ENCODE measurements around the gene GARIN3. TPM values are rescaled to one million over a fixed set of nuclear protein-coding genes. Genes with fewer than 3 reads are reported as not detected.
"Not testable (repeated sequence)": the region's sequence is repeated elsewhere in the genome, so short reads cannot be mapped to it uniquely, and the experiment has no call there.

The GARIN3 gene
- total RNA-seq, 1 donor from 2014 or later: not detected

- intact Hi-C loops (cut with DNase I): no loop called here
- ATAC-seq (no peak), DNase-seq (ENCODE audit: low spot score) (no peak)
Measured at GRCh38 chr5:157187046-157187754, 21.1 kb upstream of the GARIN3 start.

- intact Hi-C loops (cut with DNase I): no loop called here
- DNase-seq (ENCODE audit: low spot score) (no peak), ATAC-seq (no peak)
Measured at GRCh38 chr5:157186309-157187045, 20.4 kb upstream of the GARIN3 start.

DNA sequence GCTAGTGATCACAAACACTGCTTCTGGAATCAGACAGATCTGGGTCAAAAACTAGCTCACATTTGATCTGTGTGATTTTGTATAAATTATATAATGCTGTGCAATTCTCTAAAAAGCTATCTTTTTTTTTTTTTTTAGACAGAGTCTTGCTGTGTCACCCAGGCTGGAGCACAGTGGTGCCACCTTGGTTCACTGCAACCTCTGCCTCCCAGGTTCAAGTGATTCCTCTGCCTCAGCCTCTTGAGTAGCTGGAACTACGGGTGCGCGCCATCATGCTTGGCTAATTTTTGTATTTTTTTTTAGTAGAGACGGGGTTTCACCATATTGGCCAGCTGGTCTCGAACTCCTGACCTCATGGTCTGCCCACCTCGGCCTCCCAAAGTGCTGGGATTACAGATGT is 19.1 kb upstream of the GARIN3 start:
- intact Hi-C loops (cut with DNase I); DNase-seq (ENCODE audit: low spot score); ATAC-seq: not testable (repeated sequence)

- intact Hi-C loops (cut with DNase I): no loop called here
- no peak for ATAC-seq
- no peak for DNase-seq (ENCODE audit: low spot score)
Measured at GRCh38 chr5:157184117-157184670, 18.1 kb upstream of the GARIN3 start.

DNA sequence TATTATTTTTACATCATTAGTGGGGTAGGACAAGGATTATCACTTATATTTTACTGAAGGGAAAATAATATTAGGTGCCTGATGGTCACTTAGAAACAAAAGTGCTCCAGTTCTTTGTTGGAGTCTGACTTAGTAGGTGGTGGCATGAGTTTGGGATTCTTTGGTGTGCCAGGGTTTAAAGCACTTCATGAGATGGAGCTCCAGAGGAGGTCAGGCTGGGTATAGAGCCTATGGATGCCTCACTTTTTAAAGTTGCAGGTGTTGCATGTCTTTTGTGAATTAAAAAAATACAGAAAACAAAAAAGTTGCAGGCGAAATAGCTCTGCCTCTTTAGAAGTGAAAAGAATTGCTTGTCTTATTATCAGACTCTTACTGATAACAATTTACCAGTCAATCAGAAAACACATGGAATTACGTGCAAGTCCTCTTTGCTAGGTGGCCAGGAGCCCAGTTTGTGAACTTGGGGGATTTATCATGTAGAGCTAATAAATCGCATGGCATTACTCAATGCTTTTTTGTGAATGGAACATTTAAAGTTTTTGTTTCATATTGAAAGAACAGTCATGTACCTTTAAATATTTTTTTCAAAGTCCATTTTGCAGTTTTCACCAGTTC is 16.2 kb upstream of the GARIN3 start:
- intact Hi-C loops (cut with DNase I): no loop called here
- DNase-seq (ENCODE audit: low spot score): no peak

GRCh38 chr5:157180374-157181264 is 14.6 kb upstream of the GARIN3 start, which contains the start of gene ITK:
ITK (plus strand) TSS chr5:157180840; CDS start chr5:157180978, 138 bp downstream.
- ATAC-seq (no peak), DNase-seq (ENCODE audit: low spot score) (no peak)
- intact Hi-C loops (cut with DNase I): no loop called here

More for the DNA sequence above, 16.2 kb upstream of the GARIN3 start:
- no peak for ATAC-seq

- intact Hi-C loops (cut with DNase I): no loop called here
- ATAC-seq: no peak
- no peak for DNase-seq (ENCODE audit: low spot score)
Measured at GRCh38 chr5:157178966-157179365, 12.9 kb upstream of the GARIN3 start.

DNA sequence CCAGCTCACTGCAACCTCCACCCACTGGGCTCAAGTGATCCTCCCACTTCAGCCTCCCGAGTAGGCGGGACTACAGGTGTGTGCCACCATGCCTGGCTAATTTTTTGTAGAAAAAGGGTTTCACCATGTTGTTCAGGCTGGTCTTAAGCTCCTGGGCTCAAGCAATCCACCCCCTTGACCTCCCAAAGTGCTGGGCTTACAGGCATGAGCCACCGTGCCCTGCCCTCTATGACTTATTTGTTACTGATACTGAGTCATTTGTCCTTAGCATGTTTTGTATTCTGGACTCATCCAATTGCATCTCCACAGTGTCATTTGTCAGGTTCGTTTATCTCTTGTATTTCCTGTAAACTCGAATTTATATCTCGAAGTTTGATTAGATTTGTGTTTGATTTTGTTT is 11.9 kb upstream of the GARIN3 start:
- DNase-seq (ENCODE audit: low spot score) (no peak), ATAC-seq (no peak)
- intact Hi-C loops (cut with DNase I): no loop called here

GRCh38 chr5:157175071-157175612 is 9.1 kb upstream of the GARIN3 start:
- intact Hi-C loops (cut with DNase I): no loop called here
- ATAC-seq (no peak), DNase-seq (ENCODE audit: low spot score) (no peak)

GRCh38 chr5:157172403-157172802 is 6.3 kb upstream of the GARIN3 start:
- DNase-seq (ENCODE audit: low spot score) (no peak), ATAC-seq (no peak)
- intact Hi-C loops (cut with DNase I): no loop called here

DNA sequence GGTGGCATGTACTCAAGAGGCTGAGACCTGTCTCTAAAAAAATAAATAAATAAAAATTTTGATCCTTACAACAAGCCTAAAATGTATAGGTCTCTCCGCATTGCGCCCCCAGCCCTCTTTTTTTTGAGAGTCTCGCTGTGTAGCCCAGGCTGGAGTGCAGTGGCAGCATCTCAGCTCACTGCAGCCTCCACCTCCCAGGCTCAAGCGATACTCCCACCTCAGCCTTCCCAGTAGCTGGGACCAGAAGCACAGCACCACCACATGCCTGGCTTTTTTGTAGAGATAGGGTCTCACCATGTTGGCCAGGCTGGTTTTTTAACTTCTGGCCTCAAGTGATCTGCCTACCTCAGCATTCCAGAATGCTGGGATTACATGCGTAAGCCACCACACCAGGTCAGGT is 2.2 kb upstream of the GARIN3 start:
- ATAC-seq (no peak), DNase-seq (ENCODE audit: low spot score) (no peak)
- intact Hi-C loops (cut with DNase I): no loop called here

GRCh38 chr5:157167214-157167621 is 1.2 kb upstream of the GARIN3 start:
- DNase-seq (ENCODE audit: low spot score) (no peak), ATAC-seq (no peak)
- intact Hi-C loops (cut with DNase I): no loop called here

- ATAC-seq (no peak), DNase-seq (ENCODE audit: low spot score) (no peak)
- intact Hi-C loops (cut with DNase I): no loop called here
Measured at GRCh38 chr5:157165668-157166067, 396 bp downstream of the GARIN3 start.

GRCh38 chr5:157165261-157165660 is 803 bp downstream of the GARIN3 start:
- intact Hi-C loops (cut with DNase I): no loop called here
- DNase-seq (ENCODE audit: low spot score): no peak
- no peak for ATAC-seq

DNA sequence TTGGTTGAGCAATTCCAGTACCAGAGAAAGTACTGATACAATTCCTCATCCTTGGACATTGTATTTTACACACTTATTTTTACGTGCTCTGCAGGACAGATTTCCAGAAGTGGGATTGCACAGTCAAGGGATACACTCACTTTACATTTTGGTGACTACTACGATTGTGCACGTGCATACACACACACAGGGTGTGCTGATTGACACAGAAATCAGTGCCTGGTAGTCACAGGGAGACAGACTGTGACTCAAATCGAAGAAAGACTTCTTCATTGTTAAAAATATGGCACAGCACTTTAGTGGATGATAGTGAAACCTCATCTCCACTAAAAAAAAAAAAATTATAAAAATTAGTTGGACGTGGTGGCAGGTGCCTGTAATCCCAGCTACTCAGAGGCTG is 1.5 kb downstream of the GARIN3 start:
- intact Hi-C loops (cut with DNase I): no loop called here
- DNase-seq (ENCODE audit: low spot score) (no peak), ATAC-seq (no peak)

DNA sequence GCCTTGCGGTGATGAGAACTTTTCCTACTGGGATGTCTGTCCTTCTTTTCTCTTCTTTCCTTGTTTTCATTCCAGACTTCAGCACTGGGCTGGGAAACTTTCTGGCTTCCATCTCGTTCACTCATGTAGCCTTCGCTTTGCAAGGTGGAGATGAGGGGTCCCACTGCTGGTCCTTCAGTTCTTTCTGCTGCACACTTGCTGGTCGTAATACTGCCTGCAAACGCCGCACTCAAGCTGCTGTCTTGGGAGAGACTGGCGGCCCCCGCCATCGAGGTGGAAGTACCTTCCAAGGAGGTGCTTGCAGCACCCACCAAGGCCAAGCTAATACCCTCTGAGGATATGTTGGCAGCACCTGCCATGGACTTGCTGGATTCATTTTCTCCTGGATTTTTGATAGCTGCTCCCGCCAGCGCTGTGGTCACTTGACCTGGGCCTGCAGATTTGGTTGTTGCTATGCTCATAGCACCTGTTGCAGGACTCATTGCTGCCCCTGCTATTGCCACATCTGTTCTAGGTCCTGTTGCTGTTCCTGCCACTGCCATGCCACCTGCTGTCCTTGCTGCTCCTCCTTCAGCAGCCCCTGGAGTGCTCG is 3.0 kb downstream of the GARIN3 start:
- intact Hi-C loops (cut with DNase I): no loop called here
- DNase-seq (ENCODE audit: low spot score) (no peak), ATAC-seq (no peak)

DNA sequence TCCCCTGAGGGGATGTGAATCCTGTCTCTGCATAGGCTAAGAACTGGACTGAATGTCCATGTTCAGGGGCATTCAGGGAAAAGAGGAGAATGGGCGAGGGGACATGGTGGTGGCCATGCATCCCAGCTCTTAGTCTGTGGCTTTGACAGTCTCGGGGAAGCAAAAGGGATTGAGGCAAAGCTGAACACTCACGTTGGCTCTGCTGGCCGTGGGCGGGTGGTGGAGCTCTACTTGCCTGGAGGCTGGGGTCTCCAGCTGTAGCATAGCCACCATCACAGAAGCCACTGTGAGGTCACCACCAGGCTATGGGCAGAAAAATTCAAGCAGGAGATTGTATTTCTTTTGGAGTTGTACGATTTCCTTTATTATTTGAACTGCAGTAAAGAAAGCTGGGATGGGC is 4.1 kb downstream of the GARIN3 start:
- DNase-seq (ENCODE audit: low spot score) (no peak), ATAC-seq (no peak)
- intact Hi-C loops (cut with DNase I): no loop called here

DNA sequence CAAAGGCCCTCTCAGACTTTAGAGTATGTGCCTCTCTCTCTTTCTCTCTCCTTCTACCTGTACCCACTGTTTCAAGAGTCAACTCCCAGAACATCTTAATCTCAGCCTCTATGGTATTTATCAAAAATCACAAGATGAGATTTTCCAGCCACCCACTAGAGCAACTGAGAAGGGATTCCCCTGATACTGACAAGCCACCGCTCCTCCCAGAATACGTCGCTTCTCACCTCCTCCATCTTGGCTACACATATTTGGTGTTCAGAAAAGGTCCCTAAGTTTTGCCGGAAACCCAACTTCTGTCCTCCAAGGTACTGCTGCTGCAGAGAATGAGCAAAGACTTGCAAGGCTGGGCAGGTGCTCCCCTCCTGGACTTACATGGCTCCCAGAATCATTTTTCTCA is 6.1 kb downstream of the GARIN3 start:
- no peak for ATAC-seq
- intact Hi-C loops (cut with DNase I): no loop called here
- no peak for DNase-seq (ENCODE audit: low spot score)
